Loucy (cell line): ENCODE results near the gene GDF9.

Experiments
- H2AFZ ChIP-seq: fragments of 200-600 bp; sonication (generic); 2 replicates; pipeline ENCODE4 v1.6.0; 2016; ENCODE audit warnings: antibody characterized with exemption, mild to moderate bottlenecking, low read length, moderate library complexity
- H3F3A ChIP-seq: fragments of 200-600 bp; 2 replicates; pipeline ENCODE4 v1.6.0; 2016; ENCODE audit warnings: antibody characterized with exemption, low read depth, mild to moderate bottlenecking
- H3K27me3 ChIP-seq: fragments of 200-600 bp; sonication (generic); 2 replicates; pipeline ENCODE4 v1.6.1; 2014; ENCODE audit warnings: low read length, mild to moderate bottlenecking; ENCODE audit not compliant: insufficient read depth, poor library complexity, severe bottlenecking
- H3K36me3 ChIP-seq: fragments of 200-600 bp; sonication (generic); 2 replicates; pipeline ENCODE4 v1.6.1; 2016; ENCODE audit warnings: low read length; ENCODE audit not compliant: insufficient read depth
- H3K4me1 ChIP-seq: fragments of 200-600 bp; sonication (generic); 2 replicates; pipeline ENCODE4 v1.5.1; 2014; ENCODE audit warnings: low read length, mild to moderate bottlenecking; ENCODE audit not compliant: insufficient read depth, poor library complexity, severe bottlenecking
- H3K4me2 ChIP-seq: fragments of 200-600 bp; sonication (generic); 2 replicates; pipeline ENCODE4 v1.6.0; 2014; ENCODE audit warnings: antibody characterized with exemption, low read length, low read depth, mild to moderate bottlenecking; ENCODE audit not compliant: poor library complexity, severe bottlenecking
- H3K4me3 ChIP-seq: fragments of 200-600 bp; sonication (generic); 2 replicates; pipeline ENCODE4 v1.5.1; 2014; ENCODE audit warnings: low read length, mild to moderate bottlenecking, mixed read lengths; ENCODE audit not compliant: poor library complexity, severe bottlenecking
- H3K79me2 ChIP-seq: fragments of 200-600 bp; sonication (generic); 2 replicates; pipeline ENCODE4 v1.6.1; 2014; ENCODE audit warnings: low read length; ENCODE audit not compliant: insufficient read depth
- H3K9ac ChIP-seq: fragments of 200-600 bp; sonication (generic); 2 replicates; pipeline ENCODE4 v1.6.0; 2014; ENCODE audit warnings: mild to moderate bottlenecking, low read depth, low read length, moderate library complexity; ENCODE audit not compliant: poor library complexity, severe bottlenecking
- H3K9me2 ChIP-seq: fragments of 200-600 bp; sonication (generic); replicated peaks from 2 replicates; pipeline ENCODE4 v1.6.1; 2016; ENCODE audit warnings: low read depth, low read length, mixed read lengths
- H3K9me3 ChIP-seq: fragments of 200-600 bp; sonication (generic); 2 replicates; pipeline ENCODE4 v1.6.1; 2014; ENCODE audit warnings: mild to moderate bottlenecking, antibody characterized with exemption, low read length, low read depth; ENCODE audit not compliant: insufficient read depth
- H4K20me1 ChIP-seq: fragments of 200-600 bp; sonication (generic); 2 replicates; pipeline ENCODE4 v1.6.0; 2014; ENCODE audit warnings: antibody characterized with exemption, low read length, mild to moderate bottlenecking; ENCODE audit not compliant: insufficient read depth, poor library complexity, severe bottlenecking
- CTCF ChIP-seq: fragments of 200-600 bp; sonication (generic); conservative IDR thresholded peaks from 2 replicates; pipeline ENCODE4 v1.5.1; 2014; ENCODE audit warnings: mild to moderate bottlenecking, antibody characterized with exemption, low read length
- EZH2phosphoT487 ChIP-seq: fragments of 200-600 bp; IDR thresholded peaks from 2 replicates; pipeline ENCODE4 v1.6.1; 2018; ENCODE audit warnings: antibody characterized with exemption, mild to moderate bottlenecking, moderate library complexity, borderline replicate concordance

The GDF9 gene

GRCh38 chr5:132876020-132876759, 9.9 kb upstream of the GDF9 start:
- Histone ChIP-seq H3K9me2 (no peaks in the 10 kb centered on the region), H3K4me1 (no peaks in the 10 kb centered on the region), H3K9ac (no peak overlapping the region), H4K20me1 (no peaks in the 10 kb centered on the region), H3K9me3 (no peaks in the 10 kb centered on the region), H3K4me3 (no peak overlapping the region), H2AFZ (no peak overlapping the region), H3K4me2 (no peak overlapping the region), H3K79me2 (no peaks in the 10 kb centered on the region), H3K27me3 (no peaks in the 10 kb centered on the region), H3F3A (no peaks in the 10 kb centered on the region), H3K36me3 (peaks cover 10% of the 10 kb centered on the region; the same call in 1 of the 2 replicates)
- TF ChIP-seq EZH2phosphoT487 (no peak), CTCF (no peak)

- Histone ChIP-seq H3K9me2 (no peaks in the 10 kb centered on the region), H2AFZ (no peak overlapping the region), H3F3A (no peaks in the 10 kb centered on the region), H3K27me3 (no peaks in the 10 kb centered on the region), H3K9ac (no peak overlapping the region), H3K36me3 (peaks cover 7% of the 10 kb centered on the region; the same call in 1 of the 2 replicates), H3K79me2 (no peaks in the 10 kb centered on the region), H3K4me2 (no peak overlapping the region), H4K20me1 (no peaks in the 10 kb centered on the region), H3K9me3 (no peaks in the 10 kb centered on the region), H3K4me1 (no peaks in the 10 kb centered on the region), H3K4me3 (no peak overlapping the region)
- TF ChIP-seq EZH2phosphoT487 (no peak), CTCF (no peak)
These were observed 7.6 kb upstream of the GDF9 start for GRCh38 chr5:132873930-132874271.

GRCh38 chr5:132873119-132873929, 7.1 kb upstream of the GDF9 start, which contains the start of gene LEAP2:
TSS of gene LEAP2 (plus strand) at chr5:132873668. CDS start at chr5:132873695, 27 bp downstream.
- Histone ChIP-seq H3K4me2 (no peak within 1 kb of the TSS), H3K79me2 (no peaks in the 10 kb centered on the region), H3K9me2 (no peaks in the 10 kb centered on the region), H3K4me3 (no peak within 1 kb of the TSS), H3K9ac (no peak within 1 kb of the TSS), H3K4me1 (no peaks in the 10 kb centered on the region), H2AFZ (no peak within 1 kb of the TSS), H3K9me3 (no peaks in the 10 kb centered on the region), H3F3A (no peaks in the 10 kb centered on the region), H3K27me3 (no peaks in the 10 kb centered on the region), H3K36me3 (peaks cover 7% of the 10 kb centered on the region; the same call in 1 of the 2 replicates), H4K20me1 (no peaks in the 10 kb centered on the region)
- TF ChIP-seq CTCF (no peak), EZH2phosphoT487 (no peak)
